ENCODE measurements around the gene LSM8. TPM values are rescaled to one million over a fixed set of nuclear protein-coding genes. Genes with fewer than 3 reads are reported as not detected.

LSM8 gene
- total and polyA plus RNA-seq, 4 donors: 10.2 to 37.0 (median 18.2) TPM

DNA sequence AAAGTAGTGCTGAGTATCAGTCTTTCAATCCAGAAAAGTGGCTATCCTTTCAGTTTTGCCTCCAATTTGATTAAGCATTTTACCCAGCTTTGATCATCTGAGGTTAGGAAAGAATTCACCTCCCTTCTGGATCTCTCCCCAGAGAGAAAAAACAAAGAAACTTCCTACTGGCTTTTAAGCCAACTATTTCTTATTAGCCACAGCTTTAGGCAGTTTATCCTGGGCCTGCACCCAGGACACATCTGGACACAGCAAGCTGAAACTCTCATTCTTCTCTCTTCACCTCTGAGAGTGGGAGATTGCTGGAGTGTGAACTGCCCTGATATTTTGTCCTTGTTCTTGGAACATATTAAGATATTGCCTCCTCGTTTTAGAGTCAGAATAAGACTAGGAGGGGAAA lies 43.5 kb upstream of the LSM8 start:
- no peaks in the 10 kb centered on the region for H3K36me3 ChIP-seq (ENCODE audit: control insufficient read depth in 4 of 4, insufficient read depth in 3 of 4, low read depth in 1 of 4, low read length in 3 of 4)
- no peaks in the 10 kb centered on the region for H3K9me3 ChIP-seq (ENCODE audit: control insufficient read depth in 4 of 4, low read length in 3 of 4)
- no peak overlapping the region for H3K27ac ChIP-seq (ENCODE audit: low read depth in 1 of 2, low read length in 2 of 2)
- H3K27me3 ChIP-seq (ENCODE audit: control insufficient read depth in 4 of 4, insufficient read depth in 4 of 4, low read length in 3 of 4): no peaks in the 10 kb centered on the region
- H3K4me3 ChIP-seq (ENCODE audit: low read depth in 1 of 3, low read length in 3 of 3): no peak overlapping the region
- H3K9ac ChIP-seq (ENCODE audit: low read depth in 1 of 2, low read length in 2 of 2): no peak overlapping the region
- no peak for DNase-seq (ENCODE audit: low spot score)
- no peak for TF ChIP-seq RXRA (IDR thresholded peaks at IDR 0.05)
- no peak for TF ChIP-seq FOXA1 (IDR thresholded peaks at IDR 0.05)
- no peak for TF ChIP-seq NR2F2 (IDR thresholded peaks at IDR 0.05)
- TF ChIP-seq YY1 (IDR thresholded peaks at IDR 0.05): no peak
- TF ChIP-seq, protein P1, sequence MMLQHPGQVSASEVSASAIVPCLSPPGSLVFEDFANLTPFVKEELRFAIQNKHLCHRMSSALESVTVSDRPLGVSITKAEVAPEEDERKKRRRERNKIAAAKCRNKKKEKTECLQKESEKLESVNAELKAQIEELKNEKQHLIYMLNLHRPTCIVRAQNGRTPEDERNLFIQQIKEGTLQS (IDR thresholded peaks at IDR 0.05): no peak
- no peak for TF ChIP-seq GABPA (IDR thresholded peaks at IDR 0.05 in 1 of 2, conservative IDR thresholded peaks at IDR 0.05 in 1 of 2)
- no peak for TF ChIP-seq HNF4A (conservative IDR thresholded peaks at IDR 0.05)
- TF ChIP-seq, protein P2, sequence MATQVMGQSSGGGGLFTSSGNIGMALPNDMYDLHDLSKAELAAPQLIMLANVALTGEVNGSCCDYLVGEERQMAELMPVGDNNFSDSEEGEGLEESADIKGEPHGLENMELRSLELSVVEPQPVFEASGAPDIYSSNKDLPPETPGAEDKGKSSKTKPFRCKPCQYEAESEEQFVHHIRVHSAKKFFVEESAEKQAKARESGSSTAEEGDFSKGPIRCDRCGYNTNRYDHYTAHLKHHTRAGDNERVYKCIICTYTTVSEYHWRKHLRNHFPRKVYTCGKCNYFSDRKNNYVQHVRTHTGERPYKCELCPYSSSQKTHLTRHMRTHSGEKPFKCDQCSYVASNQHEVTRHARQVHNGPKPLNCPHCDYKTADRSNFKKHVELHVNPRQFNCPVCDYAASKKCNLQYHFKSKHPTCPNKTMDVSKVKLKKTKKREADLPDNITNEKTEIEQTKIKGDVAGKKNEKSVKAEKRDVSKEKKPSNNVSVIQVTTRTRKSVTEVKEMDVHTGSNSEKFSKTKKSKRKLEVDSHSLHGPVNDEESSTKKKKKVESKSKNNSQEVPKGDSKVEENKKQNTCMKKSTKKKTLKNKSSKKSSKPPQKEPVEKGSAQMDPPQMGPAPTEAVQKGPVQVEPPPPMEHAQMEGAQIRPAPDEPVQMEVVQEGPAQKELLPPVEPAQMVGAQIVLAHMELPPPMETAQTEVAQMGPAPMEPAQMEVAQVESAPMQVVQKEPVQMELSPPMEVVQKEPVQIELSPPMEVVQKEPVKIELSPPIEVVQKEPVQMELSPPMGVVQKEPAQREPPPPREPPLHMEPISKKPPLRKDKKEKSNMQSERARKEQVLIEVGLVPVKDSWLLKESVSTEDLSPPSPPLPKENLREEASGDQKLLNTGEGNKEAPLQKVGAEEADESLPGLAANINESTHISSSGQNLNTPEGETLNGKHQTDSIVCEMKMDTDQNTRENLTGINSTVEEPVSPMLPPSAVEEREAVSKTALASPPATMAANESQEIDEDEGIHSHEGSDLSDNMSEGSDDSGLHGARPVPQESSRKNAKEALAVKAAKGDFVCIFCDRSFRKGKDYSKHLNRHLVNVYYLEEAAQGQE (IDR thresholded peaks at IDR 0.05): no peak
- TF ChIP-seq SP1 (IDR thresholded peaks at IDR 0.05): no peak
- TF ChIP-seq, protein P3, sequence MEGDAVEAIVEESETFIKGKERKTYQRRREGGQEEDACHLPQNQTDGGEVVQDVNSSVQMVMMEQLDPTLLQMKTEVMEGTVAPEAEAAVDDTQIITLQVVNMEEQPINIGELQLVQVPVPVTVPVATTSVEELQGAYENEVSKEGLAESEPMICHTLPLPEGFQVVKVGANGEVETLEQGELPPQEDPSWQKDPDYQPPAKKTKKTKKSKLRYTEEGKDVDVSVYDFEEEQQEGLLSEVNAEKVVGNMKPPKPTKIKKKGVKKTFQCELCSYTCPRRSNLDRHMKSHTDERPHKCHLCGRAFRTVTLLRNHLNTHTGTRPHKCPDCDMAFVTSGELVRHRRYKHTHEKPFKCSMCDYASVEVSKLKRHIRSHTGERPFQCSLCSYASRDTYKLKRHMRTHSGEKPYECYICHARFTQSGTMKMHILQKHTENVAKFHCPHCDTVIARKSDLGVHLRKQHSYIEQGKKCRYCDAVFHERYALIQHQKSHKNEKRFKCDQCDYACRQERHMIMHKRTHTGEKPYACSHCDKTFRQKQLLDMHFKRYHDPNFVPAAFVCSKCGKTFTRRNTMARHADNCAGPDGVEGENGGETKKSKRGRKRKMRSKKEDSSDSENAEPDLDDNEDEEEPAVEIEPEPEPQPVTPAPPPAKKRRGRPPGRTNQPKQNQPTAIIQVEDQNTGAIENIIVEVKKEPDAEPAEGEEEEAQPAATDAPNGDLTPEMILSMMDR (IDR thresholded peaks at IDR 0.05; ENCODE audit: low read depth, low read length, missing input control): no peak
- 72% methylated on average over 1 of the region's 1 CpG for WGBS
- no peaks in the 10 kb centered on the region for H3K4me1 ChIP-seq (ENCODE audit: control insufficient read depth in 4 of 4, insufficient read depth in 4 of 4, low read length in 3 of 4)

DNA sequence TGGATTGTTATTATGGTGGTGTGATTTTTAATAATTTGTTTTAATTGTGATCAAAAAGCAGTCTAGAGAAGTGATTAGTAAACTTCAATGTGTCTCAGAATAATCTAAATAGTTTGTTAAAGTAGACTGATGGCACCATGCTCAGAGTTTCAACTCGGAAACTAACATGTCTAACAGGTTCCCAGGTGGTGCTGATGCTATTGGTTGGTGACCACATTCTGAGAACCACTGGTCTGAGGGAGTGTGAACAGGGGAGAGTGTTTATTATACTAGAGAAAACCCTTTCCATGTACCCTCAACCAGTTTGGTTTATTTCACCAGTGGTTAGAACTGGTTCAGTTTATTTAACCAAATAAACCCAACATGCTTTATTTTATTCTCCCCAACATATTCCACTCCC lies 42.0 kb upstream of the LSM8 start:
- H3K9ac ChIP-seq (ENCODE audit: low read depth in 1 of 2, low read length in 2 of 2): no peak overlapping the region
- H3K36me3 ChIP-seq (ENCODE audit: control insufficient read depth in 4 of 4, insufficient read depth in 3 of 4, low read depth in 1 of 4, low read length in 3 of 4): no peaks in the 10 kb centered on the region
- H3K27ac ChIP-seq (ENCODE audit: low read depth in 1 of 2, low read length in 2 of 2): no peak overlapping the region
- H3K9me3 ChIP-seq (ENCODE audit: control insufficient read depth in 4 of 4, low read length in 3 of 4): no peaks in the 10 kb centered on the region
- no peak overlapping the region for H3K4me3 ChIP-seq (ENCODE audit: low read depth in 1 of 3, low read length in 3 of 3)
- TF ChIP-seq JUND (IDR thresholded peaks at IDR 0.05) (no peak), GABPA (IDR thresholded peaks at IDR 0.05 in 1 of 2, conservative IDR thresholded peaks at IDR 0.05 in 1 of 2) (no peak), HNF4G (IDR thresholded peaks at IDR 0.05) (no peak), FOXA2 (IDR thresholded peaks at IDR 0.05) (no peak), NR2F2 (IDR thresholded peaks at IDR 0.05) (no peak)
- TF ChIP-seq, protein P4, sequence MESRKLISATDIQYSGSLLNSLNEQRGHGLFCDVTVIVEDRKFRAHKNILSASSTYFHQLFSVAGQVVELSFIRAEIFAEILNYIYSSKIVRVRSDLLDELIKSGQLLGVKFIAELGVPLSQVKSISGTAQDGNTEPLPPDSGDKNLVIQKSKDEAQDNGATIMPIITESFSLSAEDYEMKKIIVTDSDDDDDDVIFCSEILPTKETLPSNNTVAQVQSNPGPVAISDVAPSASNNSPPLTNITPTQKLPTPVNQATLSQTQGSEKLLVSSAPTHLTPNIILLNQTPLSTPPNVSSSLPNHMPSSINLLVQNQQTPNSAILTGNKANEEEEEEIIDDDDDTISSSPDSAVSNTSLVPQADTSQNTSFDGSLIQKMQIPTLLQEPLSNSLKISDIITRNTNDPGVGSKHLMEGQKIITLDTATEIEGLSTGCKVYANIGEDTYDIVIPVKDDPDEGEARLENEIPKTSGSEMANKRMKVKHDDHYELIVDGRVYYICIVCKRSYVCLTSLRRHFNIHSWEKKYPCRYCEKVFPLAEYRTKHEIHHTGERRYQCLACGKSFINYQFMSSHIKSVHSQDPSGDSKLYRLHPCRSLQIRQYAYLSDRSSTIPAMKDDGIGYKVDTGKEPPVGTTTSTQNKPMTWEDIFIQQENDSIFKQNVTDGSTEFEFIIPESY (IDR thresholded peaks at IDR 0.05): no peak
- 76% methylated on average over 1 of the region's 1 CpG for WGBS
- no peaks in the 10 kb centered on the region for H3K4me1 ChIP-seq (ENCODE audit: control insufficient read depth in 4 of 4, insufficient read depth in 4 of 4, low read length in 3 of 4)
- no peak for DNase-seq (ENCODE audit: low spot score)
- H3K27me3 ChIP-seq (ENCODE audit: control insufficient read depth in 4 of 4, insufficient read depth in 4 of 4, low read length in 3 of 4): no peaks in the 10 kb centered on the region
